ENCODE measurements around the gene VAC14.

The VAC14 gene

DNA sequence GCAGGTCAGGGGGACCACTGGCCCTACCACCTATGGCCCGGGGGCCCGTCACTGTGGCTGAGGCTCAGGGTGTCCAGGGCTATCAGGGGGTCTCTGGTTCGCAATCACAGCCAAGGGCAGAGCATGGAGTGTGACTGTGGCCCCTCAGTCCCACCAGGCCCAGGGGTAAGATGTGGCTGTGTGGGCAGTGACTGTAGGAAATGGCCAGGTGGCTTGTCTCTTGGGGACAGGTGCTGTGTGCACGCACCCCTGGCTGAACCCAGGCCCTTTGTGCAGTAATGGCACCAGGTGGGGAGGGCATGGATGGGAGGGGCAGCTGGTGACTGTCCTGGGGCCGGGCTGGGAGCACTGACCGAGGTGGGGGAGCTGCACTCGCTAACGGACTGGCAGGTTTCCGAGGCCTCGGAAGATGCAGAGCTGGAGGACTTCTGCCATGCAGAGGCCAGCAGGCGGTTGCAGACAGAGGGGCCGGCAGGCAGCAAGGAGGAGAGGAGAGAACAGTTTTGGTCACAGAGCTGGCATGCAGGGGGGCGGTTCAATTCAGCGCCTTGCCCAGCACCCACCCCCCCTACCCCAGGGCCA, 135.8 kb downstream of the VAC14 start:
- in situ Hi-C loops (cut with MboI; ENCODE audit: low sequenced_read_pairs): no loop called here

DNA sequence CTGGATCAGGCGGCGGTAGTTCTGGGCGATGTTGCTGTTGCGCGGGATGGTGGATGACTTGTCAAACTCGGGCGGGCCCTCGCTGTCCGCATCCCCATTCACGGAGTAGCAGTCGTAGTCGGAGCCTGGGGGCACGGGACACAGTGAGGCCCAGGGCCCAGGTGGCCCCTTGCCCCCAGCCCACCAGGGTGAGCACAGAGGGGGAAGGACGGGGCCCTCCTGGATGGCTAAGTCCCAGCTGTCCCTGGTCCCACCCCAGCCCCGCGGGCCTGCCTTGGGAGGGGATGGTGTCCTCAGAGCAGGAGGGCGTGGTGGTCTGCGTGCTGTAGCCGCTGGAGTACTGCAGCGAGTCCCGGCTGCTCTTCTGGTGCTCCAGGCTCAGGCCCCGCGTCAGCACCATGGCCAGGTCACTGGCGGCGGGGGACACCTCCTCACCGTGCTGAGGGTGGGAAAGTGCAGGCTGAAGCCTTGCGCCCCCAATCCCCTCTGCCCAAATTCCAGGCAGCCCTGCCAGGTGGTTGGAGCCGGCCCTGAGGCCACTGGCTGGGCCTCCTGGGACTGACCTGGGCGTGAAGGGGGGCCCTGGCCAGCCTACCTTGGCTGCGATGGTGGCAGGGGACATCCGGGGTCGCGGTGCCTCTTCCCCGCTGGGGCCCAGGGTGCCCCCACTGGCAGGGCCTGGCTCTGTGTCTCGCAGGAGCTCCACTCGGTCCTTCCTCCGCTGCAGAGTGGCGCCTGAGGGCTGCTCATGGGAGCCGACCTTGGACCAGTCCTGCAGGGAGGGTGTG, 136.4 kb downstream of the VAC14 start:
- in situ Hi-C loops (cut with MboI; ENCODE audit: low sequenced_read_pairs): no loop called here

DNA sequence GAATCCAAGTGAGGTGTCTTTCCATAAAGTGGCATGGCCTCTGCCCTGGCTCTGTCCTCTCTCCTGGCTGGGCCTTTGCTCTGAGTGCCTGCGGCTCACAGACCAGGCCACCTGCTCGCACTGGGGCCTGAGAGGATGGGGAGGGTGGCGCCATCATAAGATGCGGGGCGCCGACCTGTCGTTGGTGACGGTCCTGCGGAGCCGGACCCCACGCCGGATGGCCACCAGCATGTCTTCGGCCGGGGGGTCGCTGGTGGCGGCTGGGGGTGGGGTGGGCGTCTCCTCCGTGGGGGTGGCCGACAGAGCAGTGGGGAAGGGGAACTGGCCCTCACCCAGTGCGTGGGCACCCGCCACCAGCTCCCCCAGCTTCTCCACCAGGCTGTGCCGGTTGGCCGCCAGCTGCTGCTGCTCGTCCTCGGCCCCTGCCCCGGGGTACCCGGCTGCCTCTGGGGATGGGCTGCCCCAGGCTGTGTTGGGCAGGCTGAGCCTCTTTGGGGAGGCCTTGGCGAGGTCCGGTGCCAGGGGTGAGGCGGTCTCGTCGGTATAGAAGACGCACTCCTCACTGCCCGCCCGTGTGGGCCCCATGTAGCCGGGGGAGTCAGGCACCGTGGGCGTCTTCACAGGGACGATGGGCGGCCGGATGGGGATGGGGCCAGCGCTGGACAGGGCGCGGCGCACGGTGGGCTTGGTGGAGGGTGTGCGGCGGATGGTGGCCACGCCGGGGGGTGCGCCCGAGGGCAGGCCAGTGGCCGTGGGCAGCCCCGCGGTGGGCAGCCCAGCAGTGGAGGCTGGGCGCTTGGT, 137.2 kb downstream of the VAC14 start:
- in situ Hi-C loops (cut with MboI; ENCODE audit: low sequenced_read_pairs): no loop called here

DNA sequence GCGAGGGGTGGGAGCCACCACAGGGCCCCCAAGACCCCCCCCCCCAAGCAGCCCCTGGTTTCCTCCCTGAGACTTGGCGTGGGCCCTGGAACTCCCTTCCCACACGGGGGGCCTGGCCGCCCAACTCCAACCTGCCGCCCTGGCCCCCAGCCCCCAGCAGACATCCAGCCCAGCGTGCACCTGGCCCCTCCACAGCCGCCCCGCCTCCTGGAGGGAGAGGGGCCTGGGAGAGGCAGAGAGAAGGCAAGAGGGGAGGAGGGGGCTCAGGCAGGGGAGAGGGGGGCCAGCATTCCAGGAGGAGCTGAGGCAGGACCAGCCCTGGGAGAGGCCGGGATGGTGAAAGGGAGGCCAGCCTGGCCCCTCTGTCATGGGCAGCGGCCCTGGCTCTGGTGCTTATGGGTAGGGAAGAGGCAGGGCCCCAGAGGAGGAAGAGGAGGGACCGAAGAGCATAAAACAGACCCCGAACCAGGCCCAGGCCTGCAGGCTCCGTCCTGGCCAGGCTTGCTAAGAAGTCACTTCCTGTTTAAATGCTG, 137.9 kb downstream of the VAC14 start:
- in situ Hi-C loops (cut with MboI; ENCODE audit: low sequenced_read_pairs): no loop called here

GRCh38 chr16:70661918-70662641, 138.9 kb downstream of the VAC14 start:
- in situ Hi-C loops (cut with MboI; ENCODE audit: low sequenced_read_pairs): no loop called here

DNA sequence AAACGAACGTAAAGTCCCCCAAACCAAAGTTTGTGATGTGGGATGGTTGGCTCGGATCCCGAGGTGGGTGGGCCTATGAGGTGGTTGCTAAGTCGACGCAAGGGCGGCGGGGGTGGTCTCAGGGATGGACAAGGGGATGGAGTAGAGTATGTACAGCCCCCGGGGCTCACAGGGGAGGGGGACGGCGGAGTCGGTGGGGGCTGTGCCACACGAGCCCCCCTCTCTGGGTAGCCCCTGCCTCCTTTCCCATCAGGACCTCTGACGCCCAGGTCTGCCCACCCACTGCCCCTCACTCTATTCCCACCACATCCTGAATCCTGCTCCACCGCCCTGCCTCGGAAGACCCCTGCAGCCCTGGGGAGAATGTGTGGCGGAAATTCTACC, 139.4 kb downstream of the VAC14 start:
- in situ Hi-C loops (cut with MboI; ENCODE audit: low sequenced_read_pairs): no loop called here

DNA sequence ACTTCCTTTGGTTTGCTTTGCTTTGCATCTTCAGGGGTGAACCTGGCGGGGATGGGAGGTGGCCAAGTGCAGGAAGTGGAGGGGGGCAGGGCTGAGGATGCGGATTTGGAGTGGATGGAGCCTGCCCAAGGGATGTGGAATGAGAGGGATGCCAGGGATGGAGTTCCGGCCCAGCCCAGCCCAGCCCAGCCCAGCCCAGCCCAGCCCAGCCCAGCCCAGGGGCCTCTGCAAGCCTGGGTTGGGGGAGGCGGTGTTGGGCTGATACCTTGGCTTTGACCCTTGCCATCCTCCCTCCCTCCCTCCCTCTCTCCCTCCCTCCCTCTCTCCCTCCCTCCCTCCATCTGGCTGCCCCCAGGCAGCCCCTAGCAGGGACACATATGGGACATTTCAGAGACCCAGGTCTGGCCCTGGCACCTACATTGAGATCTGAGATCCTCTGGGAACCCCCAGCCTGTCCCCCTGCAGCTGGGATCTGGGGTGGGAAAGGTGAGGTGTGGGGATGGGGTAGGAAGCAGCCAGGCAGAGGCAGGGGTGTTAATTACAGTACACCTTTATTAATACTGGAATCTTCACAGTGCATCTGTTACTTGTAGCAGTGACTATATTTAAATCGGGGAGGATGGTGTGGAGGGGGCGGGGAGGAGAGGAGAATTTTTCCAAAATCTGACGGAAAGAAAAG, 140.1 kb downstream of the VAC14 start:
- in situ Hi-C loops (cut with MboI; ENCODE audit: low sequenced_read_pairs): no loop called here

DNA sequence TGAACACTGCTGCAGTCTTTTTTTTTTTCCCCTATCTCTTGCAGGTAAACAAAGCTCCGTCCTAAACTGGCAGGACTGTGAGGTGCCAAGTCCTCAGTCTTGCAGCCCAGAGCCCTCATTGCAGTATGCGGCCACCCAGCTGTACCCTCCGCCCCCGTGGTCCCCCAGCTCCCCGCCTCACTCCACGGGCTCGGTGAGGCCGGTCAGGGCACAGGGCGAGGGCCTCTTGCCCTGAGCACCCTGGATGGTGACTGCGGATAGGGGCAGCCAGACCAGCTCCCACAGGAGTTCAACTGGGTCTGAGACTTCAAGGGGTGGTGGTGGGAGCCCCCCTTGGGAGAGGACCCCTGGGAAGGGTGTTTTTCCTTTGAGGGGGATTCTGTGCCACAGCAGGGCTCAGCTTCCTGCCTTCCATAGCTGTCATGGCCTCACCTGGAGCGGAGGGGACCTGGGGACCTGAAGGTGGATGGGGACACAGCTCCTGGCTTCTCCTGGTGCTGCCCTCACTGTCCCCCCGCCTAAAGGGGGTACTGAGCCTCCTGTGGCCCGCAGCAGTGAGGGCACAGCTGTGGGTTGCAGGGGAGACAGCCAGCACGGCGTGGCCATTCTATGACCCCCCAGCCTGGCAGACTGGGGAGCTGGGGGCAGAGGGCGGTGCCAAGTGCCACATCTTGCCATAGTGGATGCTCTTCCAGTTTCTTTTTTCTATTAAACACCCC, 140.8 kb downstream of the VAC14 start:
- in situ Hi-C loops (cut with MboI; ENCODE audit: low sequenced_read_pairs): no loop called here

DNA sequence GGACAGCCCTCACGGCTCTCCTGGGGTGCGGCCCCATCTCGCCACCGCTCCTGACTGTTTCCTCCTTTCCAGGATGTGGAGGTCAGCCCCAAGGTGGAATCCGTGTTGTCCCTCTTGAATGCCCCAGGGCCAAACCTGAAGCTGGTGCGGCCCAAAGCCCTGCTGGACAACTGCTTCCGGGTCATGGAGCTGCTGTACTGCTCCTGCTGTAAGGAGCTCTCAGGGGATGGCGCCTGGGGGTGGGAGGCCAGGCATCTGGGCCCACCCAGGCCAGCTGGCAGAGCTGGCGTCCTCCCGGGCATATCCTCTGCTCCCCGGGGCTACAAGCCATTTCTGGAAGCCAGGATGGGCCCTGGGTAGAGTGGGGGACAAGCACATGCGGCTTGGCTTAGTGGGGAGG, 141.4 kb downstream of the VAC14 start:
- in situ Hi-C loops (cut with MboI; ENCODE audit: low sequenced_read_pairs): no loop called here

- in situ Hi-C loops (cut with MboI; ENCODE audit: low sequenced_read_pairs): no loop called here
Observed at GRCh38 chr16:70658921-70659320, 142.0 kb downstream of the VAC14 start.

GRCh38 chr16:70657956-70658355, 143.0 kb downstream of the VAC14 start:
- in situ Hi-C loops (cut with MboI; ENCODE audit: low sequenced_read_pairs): no loop called here

GRCh38 chr16:70656712-70657263, 144.2 kb downstream of the VAC14 start:
- in situ Hi-C loops (cut with MboI; ENCODE audit: low sequenced_read_pairs): no loop called here

DNA sequence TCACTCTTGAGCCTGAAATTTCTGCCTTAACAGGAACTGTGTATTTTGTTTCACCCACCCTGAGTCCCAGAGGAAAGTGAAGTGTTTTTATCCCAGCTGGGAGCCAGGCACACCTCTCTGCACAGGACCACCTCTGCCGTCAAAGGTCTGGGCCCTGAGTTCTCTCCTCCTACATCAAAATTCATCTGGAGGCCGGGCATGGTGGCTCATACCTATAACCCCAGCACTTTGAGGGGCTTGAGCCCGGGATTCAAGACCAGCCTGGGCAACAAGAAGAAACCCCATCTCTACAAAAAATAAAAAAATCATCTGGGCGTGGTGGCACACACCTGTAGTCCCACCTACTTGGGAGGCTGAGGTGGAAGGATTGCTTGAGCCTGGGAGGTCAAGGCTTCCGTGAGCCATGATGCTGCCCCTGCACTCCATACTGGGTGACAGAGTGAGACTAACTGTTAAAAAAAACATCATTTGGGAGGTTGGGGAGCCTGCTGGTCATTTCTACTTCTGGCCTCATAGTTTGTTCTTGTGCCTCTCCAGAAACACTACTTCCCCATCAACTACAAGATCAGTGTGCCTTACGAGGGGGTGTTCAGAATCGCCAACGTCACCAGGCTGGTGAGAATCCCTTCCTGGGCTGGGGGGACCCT, 144.8 kb downstream of the VAC14 start:
- in situ Hi-C loops (cut with MboI; ENCODE audit: low sequenced_read_pairs): no loop called here

DNA sequence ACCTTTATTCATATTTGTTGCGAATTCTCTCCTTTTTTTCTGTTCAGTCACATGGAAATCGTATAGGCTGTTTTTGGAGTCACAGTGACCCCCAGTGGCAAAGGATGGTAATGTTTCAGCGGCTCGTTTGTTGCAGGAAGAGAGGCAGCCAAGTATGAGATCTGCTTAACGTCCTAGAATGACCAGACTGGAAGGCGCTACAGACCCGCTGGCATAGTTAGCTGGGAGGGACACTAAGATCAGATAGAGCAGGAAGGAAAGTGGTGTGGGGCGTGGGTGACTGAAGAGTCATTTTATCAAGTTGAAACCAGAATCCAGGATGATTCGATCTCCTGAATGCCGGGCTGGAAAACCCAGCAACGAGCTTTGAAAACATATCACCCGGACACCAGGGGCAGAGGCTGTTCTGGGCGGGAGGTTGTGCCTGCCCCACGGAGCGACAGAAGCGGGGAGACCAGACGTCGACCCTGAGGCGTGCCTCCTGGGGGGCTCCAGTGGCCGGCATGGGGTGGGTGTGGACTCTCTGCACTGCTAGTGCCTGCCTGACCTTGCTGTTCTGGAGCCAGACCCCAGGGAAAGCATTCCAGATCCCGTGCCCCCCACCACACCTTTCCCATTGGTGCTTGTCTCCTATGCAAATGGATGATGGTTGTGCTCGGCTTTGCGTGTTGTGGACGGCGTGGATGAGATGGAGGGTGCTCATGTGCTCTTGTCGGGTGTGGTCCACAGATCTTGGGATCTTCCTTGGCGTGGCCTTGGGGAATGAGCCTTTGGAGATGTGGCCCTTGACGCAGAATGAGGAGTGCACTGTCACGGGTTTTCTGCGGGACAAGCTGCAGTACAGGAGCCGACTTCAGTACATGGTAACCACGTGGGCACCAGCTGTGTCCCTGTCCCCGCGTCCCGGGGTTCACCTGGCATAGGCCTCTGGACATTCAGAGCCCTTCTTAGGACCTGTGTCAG, 146.9 kb downstream of the VAC14 start:
- in situ Hi-C loops (cut with MboI; ENCODE audit: low sequenced_read_pairs): no loop called here

DNA sequence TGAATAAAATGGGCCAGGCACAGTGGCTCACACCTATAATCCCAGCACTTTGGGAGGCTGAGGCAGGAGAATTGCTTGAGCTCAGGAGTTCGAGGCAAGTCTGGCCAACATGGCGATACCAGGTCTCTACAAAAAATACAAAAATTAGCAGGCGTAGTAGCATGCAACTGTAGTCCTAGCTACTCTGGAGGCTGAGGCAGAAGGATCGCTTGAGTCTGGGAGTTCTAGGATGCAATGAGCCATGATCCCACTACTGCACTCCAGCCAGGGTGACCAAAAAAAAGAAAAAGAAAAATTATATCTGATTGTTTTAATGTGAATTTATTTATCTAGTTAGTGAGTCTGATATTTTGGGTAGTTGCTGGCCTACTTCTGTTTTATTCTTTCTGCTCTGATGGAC, 147.6 kb downstream of the VAC14 start:
- in situ Hi-C loops (cut with MboI; ENCODE audit: low sequenced_read_pairs): no loop called here

DNA sequence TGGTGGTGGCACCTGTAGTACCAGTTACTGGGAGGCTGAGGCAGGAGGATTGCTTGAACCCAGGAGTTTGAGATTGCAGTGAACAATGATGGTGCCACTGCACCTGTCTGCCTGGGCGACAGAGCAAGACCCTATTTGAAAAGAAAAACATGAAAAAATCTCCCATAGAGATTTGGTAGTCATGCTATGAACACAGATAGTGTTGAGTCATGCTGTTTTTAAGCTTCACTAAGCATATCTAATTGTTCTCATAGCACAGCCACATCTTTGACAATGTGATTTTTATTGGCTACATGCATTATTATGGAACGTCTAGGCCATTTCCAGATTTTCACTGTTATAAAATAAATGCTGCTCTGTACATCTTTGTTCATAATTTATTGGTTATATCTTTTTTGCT, 148.6 kb downstream of the VAC14 start:
- in situ Hi-C loops (cut with MboI; ENCODE audit: low sequenced_read_pairs): no loop called here

DNA sequence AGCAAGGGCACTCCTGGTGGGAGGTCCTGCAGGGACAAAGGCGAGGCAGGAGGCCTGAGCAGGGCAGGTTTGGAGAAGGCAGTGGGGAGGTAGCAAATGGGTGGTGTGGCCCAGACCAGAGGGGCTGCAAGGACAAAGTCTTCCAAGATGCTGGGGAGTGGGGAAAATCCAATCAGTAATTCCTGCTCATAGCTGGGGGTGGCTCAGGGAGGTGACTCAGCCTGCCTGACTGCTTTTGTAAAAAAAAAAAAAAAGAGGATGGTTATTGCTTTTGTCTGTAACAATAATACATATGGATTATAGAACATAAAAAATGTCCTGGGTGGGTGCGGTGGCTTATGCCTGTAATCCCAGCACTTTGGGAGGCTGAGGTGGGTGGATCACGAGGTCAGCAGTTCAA, 149.4 kb downstream of the VAC14 start:
- in situ Hi-C loops (cut with MboI; ENCODE audit: low sequenced_read_pairs): no loop called here

- in situ Hi-C loops (cut with MboI; ENCODE audit: low sequenced_read_pairs): no loop called here
Observed at GRCh38 chr16:70650216-70650615, 150.7 kb downstream of the VAC14 start.

All from hTERT RPE-1 (cell line).